Measurements from ENCODE around the gene TBX21.

TBX21 gene

GRCh38 chr17:47745037-47745380, 12.0 kb downstream of the TBX21 start (continued):
- no peak for TF ChIP-seq PRDM10 (tag by site-specific recombination; IDR thresholded peaks at IDR 0.05)
- no peak for TF ChIP-seq ZNF558 (tag by site-specific recombination; IDR thresholded peaks at IDR 0.05)

DNA sequence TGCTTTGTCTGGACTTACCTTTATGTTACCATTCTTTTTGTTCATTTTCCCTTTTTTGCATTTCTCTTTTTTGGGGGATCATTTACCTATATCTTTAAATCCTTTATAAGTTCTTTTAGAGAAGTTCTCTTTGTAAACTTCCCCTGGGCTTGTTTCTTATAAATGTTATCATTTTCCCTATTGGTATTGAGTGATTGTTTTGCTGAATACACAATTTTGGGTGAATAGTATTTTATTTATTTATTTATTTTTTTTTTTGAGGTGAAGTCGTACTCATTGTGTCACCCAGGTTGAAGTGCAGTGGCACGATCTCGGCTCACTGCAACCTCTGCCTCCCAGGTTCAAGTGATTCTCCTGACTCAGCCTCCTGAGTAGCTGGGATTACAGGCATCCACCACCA, 18.4 kb downstream of the TBX21 start:
- Histone ChIP-seq H3K36me3 (ENCODE audit: control insufficient read depth in 2 of 2, insufficient read depth in 1 of 2, low read length in 2 of 2) (no peaks in the 10 kb centered on the region), H3K27ac (ENCODE audit: extremely low read depth, low read depth, low read length) (no peak overlapping the region), H3K4me3 (ENCODE audit: low read depth, low read length) (no peak overlapping the region), H3K9me3 (ENCODE audit: control insufficient read depth, insufficient read depth, low read depth, low read length) (no peaks in the 10 kb centered on the region), H3K4me1 (ENCODE audit: control insufficient read depth, insufficient read depth, low read length) (no peaks in the 10 kb centered on the region)
- TF ChIP-seq ZBTB1 (tag by site-specific recombination; IDR thresholded peaks at IDR 0.05) (no peak), ZNF175 (tag by site-specific recombination; IDR thresholded peaks at IDR 0.05) (no peak), ZNF677 (tag by site-specific recombination; IDR thresholded peaks at IDR 0.05) (no peak), ZSCAN5A (tag by site-specific recombination; IDR thresholded peaks at IDR 0.05) (no peak), ZNF707 (tag by site-specific recombination; IDR thresholded peaks at IDR 0.05) (no peak), ZNF629 (tag by site-specific recombination; IDR thresholded peaks at IDR 0.05) (no peak), ZNF623 (tag by site-specific recombination; IDR thresholded peaks at IDR 0.05) (no peak), IKZF3 (tag by site-specific recombination; IDR thresholded peaks at IDR 0.05) (no peak), RBAK (tag by site-specific recombination; IDR thresholded peaks at IDR 0.05) (no peak), REPIN1 (tag by site-specific recombination; IDR thresholded peaks at IDR 0.05; ENCODE audit: low read depth) (no peak), OVOL3 (tag by site-specific recombination; IDR thresholded peaks at IDR 0.05) (no peak), ZXDB (tag by site-specific recombination; IDR thresholded peaks at IDR 0.05) (no peak), ZNF133 (tag by site-specific recombination; IDR thresholded peaks at IDR 0.05) (no peak)
- TF ChIP-seq, protein P1, sequence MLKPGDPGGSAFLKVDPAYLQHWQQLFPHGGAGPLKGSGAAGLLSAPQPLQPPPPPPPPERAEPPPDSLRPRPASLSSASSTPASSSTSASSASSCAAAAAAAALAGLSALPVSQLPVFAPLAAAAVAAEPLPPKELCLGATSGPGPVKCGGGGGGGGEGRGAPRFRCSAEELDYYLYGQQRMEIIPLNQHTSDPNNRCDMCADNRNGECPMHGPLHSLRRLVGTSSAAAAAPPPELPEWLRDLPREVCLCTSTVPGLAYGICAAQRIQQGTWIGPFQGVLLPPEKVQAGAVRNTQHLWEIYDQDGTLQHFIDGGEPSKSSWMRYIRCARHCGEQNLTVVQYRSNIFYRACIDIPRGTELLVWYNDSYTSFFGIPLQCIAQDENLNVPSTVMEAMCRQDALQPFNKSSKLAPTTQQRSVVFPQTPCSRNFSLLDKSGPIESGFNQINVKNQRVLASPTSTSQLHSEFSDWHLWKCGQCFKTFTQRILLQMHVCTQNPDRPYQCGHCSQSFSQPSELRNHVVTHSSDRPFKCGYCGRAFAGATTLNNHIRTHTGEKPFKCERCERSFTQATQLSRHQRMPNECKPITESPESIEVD (tag by site-specific recombination; IDR thresholded peaks at IDR 0.05) = no peak
- ChIA-PET POLR2A (no interaction called here), CTCF (interaction anchor here (0.5 to 0.6 kb wide), 2 partner anchors 9 to 89 kb away, joined by 3 to 5 read pairs; no protein-coding TSS in a partner anchor)

- no peak overlapping the region for H3K4me3 ChIP-seq (ENCODE audit: low read depth, low read length)
- POLR2A ChIA-PET = no interaction called here
- no peaks in the 10 kb centered on the region for H3K36me3 ChIP-seq (ENCODE audit: control insufficient read depth in 2 of 2, insufficient read depth in 1 of 2, low read length in 2 of 2)
- TF ChIP-seq ZNF341 (tag by site-specific recombination; IDR thresholded peaks at IDR 0.05; ENCODE audit: low read depth) (no peak), MEIS1 (CRISPR knock-in tag; IDR thresholded peaks at IDR 0.05; ENCODE audit: borderline replicate concordance) (no peak), ZNF19 (tag by site-specific recombination; IDR thresholded peaks at IDR 0.05; ENCODE audit: low read depth) (no peak), ZNF473 (tag by site-specific recombination; IDR thresholded peaks at IDR 0.05) (no peak), ZFP3 (tag by site-specific recombination; IDR thresholded peaks at IDR 0.05; ENCODE audit: low read depth) (no peak), GLI4 (tag by site-specific recombination; IDR thresholded peaks at IDR 0.05) (no peak)
- no peaks in the 10 kb centered on the region for H3K4me1 ChIP-seq (ENCODE audit: control insufficient read depth, insufficient read depth, low read length)
- no peak overlapping the region for H3K27ac ChIP-seq (ENCODE audit: extremely low read depth, low read depth, low read length)
- no peaks in the 10 kb centered on the region for H3K9me3 ChIP-seq (ENCODE audit: control insufficient read depth, insufficient read depth, low read depth, low read length)
- CTCF ChIA-PET = interaction anchor here (1.0 to 1.2 kb wide), 2 partner anchors 14 to 15 kb away, joined by 3 to 4 read pairs; no protein-coding TSS in a partner anchor
Measured at GRCh38 chr17:47757386-47757785, 24.4 kb downstream of the TBX21 start.

All from HEK293 (cell line).